Neutrophil (primary cell): ENCODE data around the gene RER1.

Source experiments
- H3K27ac ChIP-seq: fragments of 200-600 bp; sonication (generic); 2 replicates; pipeline ENCODE4 v1.5.1; 2016; ENCODE audit warnings: mild to moderate bottlenecking, moderate library complexity
- H3K27me3 ChIP-seq: fragments of 200-600 bp; sonication (generic); 2 replicates; pipeline ENCODE4 v1.6.0; 2016; ENCODE audit warnings: mild to moderate bottlenecking
- H3K36me3 ChIP-seq: fragments of 200-600 bp; sonication (generic); 2 replicates; pipeline ENCODE4 v1.5.1; 2017
- H3K4me1 ChIP-seq, 2 experiments: fragments of 200-600 bp in 1 of 2; sonication (generic) in 1 of 2; 1 replicate in 1 of 2; 2 replicates in 1 of 2; pipeline versions ENCODE4 v1.5.1 to v1.6.1; 2013 to 2016; ENCODE audit warnings: low read depth in 1 of 2, low read length in 1 of 2, mild to moderate bottlenecking in 1 of 2, moderate library complexity in 1 of 2; ENCODE audit not compliant: control insufficient read depth in 1 of 2, insufficient read depth in 1 of 2
- H3K4me3 ChIP-seq, 2 experiments: fragments of 200-600 bp in 1 of 2; sonication (generic) in 1 of 2; 1 replicate in 1 of 2; 2 replicates in 1 of 2; pipeline ENCODE4 v1.5.1; 2013 to 2016; ENCODE audit warnings: low read depth in 1 of 2, low read length in 1 of 2, mild to moderate bottlenecking in 1 of 2, moderate library complexity in 1 of 2
- H3K9me3 ChIP-seq: fragments of 200-600 bp; sonication (generic); 2 replicates; pipeline ENCODE4 v1.5.1; 2016
- CTCF ChIP-seq: fragments of 200-600 bp; sonication (generic); IDR thresholded peaks from 2 replicates; pipeline ENCODE4 v1.5.1; 2016; ENCODE audit warnings: antibody characterized with exemption

Gene RER1

GRCh38 chr1:2442661-2443060, 51.0 kb downstream of the RER1 start:
- TF ChIP-seq CTCF = no peak
- Histone ChIP-seq H3K27me3 (peaks cover 65% of the 10 kb centered on the region), H3K27ac (no peak overlapping the region), H3K36me3 (no peaks in the 10 kb centered on the region), H3K4me1 (no peaks in the 10 kb centered on the region), H3K4me3 (no peak overlapping the region), H3K9me3 (no peaks in the 10 kb centered on the region)

- no peak for TF ChIP-seq CTCF
- Histone ChIP-seq H3K4me1 (no peaks in the 10 kb centered on the region), H3K9me3 (no peaks in the 10 kb centered on the region), H3K27me3 (peaks cover 65% of the 10 kb centered on the region), H3K27ac (no peak overlapping the region), H3K36me3 (no peaks in the 10 kb centered on the region), H3K4me3 (no peak overlapping the region)
Observed at GRCh38 chr1:2443277-2444137, 51.9 kb downstream of the RER1 start.

- H3K27me3 ChIP-seq = peaks cover 65% of the 10 kb centered on the region
- H3K36me3 ChIP-seq = no peaks in the 10 kb centered on the region
- H3K27ac ChIP-seq = no peak overlapping the region
- H3K9me3 ChIP-seq = no peaks in the 10 kb centered on the region
- no peak overlapping the region for H3K4me3 ChIP-seq
- TF ChIP-seq CTCF = no peak
- H3K4me1 ChIP-seq = no peaks in the 10 kb centered on the region
Observed at GRCh38 chr1:2444138-2444591, 52.5 kb downstream of the RER1 start.

- peaks cover 65% of the 10 kb centered on the region for H3K27me3 ChIP-seq
- no peaks in the 10 kb centered on the region for H3K4me1 ChIP-seq
- no peak overlapping the region for H3K4me3 ChIP-seq
- TF ChIP-seq CTCF = no peak
- no peak overlapping the region for H3K27ac ChIP-seq
- no peaks in the 10 kb centered on the region for H3K36me3 ChIP-seq
- no peaks in the 10 kb centered on the region for H3K9me3 ChIP-seq
Observed at GRCh38 chr1:2445162-2445822, 53.7 kb downstream of the RER1 start.

GRCh38 chr1:2445823-2446215, 54.2 kb downstream of the RER1 start:
- Histone ChIP-seq H3K4me3 (no peak overlapping the region), H3K27ac (no peak overlapping the region), H3K27me3 (peaks cover 64% of the 10 kb centered on the region), H3K36me3 (no peaks in the 10 kb centered on the region), H3K4me1 (no peaks in the 10 kb centered on the region), H3K9me3 (no peaks in the 10 kb centered on the region)
- no peak for TF ChIP-seq CTCF
